Measurements from ENCODE around the gene ANKMY1. TPM values are rescaled to one million over a fixed set of nuclear protein-coding genes. Genes with fewer than 3 reads are reported as not detected.
"Not testable (repeated sequence)": the region's sequence is repeated elsewhere in the genome, so short reads cannot be mapped to it uniquely, and the experiment has no call there.

ANKMY1 gene
- total and polyA plus RNA-seq, 4 donors = 7.8 to 27.5 (median 13.4) TPM

DNA sequence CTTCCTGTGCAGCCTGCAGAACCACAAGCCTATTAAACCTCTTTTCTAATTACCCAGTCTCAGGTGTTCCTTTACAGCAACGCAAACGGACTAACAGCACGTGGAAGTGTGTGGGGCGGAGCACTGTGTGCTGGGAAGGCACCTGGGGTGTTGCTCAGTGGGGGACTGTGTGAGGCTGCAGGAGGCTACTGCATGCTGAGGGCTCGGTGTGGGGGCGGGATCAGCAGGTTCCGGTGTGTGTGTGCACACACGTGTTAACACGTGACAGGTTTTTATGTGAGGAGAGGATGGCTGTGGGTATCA lies 58.9 kb downstream of the ANKMY1 start:
- DNase-seq (ENCODE audit: low read depth in 4 of 6, low spot score in 6 of 6) = no peak
- WGBS (ENCODE audit: insufficient coverage) = 92% methylated on average over 9 of the region's 9 CpGs
- H3K27me3 ChIP-seq (ENCODE audit: control insufficient read depth, insufficient read depth, low read length) = no peaks in the 10 kb centered on the region

DNA sequence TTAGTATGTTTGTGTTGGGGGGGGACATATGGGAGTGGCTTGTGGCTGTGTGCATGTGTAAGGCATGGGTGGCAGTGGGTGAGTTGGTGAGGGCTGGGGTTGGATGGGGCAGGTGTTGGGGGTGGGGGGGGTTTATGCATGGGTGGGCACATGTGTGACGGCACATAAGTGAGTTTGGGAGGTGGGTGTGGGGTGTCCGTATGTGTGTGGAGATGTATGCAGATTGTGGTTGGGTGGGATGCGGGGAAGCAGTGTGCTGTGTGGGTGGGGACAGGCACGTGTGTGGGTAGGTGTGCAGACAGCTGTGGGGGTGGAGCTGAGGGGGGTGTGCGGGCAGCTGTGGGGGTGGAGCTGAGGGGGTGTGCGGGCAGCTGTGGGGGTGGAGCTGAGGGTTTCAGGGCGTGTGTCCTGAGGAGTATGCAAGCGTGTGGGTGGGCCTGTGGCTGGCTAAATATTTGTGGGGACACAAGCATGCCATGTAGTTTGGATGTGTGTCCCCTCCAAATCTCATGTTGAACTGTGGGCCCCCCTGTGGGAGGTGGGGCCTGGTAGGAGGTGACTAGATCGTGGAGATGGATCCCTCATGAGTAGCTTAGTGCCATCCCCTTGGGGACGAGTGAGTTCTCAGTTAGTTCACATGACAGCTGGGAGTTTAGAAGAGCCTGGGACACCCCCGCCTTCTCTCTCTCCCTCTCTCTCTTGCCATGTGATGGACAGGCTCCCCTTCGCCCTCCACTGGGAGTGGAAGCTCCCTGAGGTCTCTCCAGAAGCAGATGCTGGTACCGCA lies 59.4 kb downstream of the ANKMY1 start:
- Histone ChIP-seq H3K27ac (ENCODE audit: low read depth, low read length) (no peak overlapping the region), H3K4me1 (ENCODE audit: control insufficient read depth, insufficient read depth, low read length) (no peaks in the 10 kb centered on the region), H3K27me3 (ENCODE audit: control insufficient read depth, insufficient read depth, low read length) (no peaks in the 10 kb centered on the region), H3K36me3 (ENCODE audit: control insufficient read depth, insufficient read depth, low read length) (peaks cover 44% of the 10 kb centered on the region), H3K4me3 (ENCODE audit: low read depth, low read length) (no peak overlapping the region), H3K9me3 (ENCODE audit: control insufficient read depth, insufficient read depth, low read length) (no peaks in the 10 kb centered on the region)
- DNase-seq (ENCODE audit: low read depth in 4 of 6, low spot score in 6 of 6) = no peak
- 85% methylated on average over 10 of the region's 13 CpGs for WGBS (ENCODE audit: insufficient coverage)

More for the DNA sequence above, 58.9 kb downstream of the ANKMY1 start:
- Histone ChIP-seq H3K9me3 (ENCODE audit: control insufficient read depth, insufficient read depth, low read length) (no peaks in the 10 kb centered on the region), H3K4me1 (ENCODE audit: control insufficient read depth, insufficient read depth, low read length) (no peaks in the 10 kb centered on the region), H3K36me3 (ENCODE audit: control insufficient read depth, insufficient read depth, low read length) (peaks cover 44% of the 10 kb centered on the region), H3K4me3 (ENCODE audit: low read depth, low read length) (no peak overlapping the region), H3K27ac (ENCODE audit: low read depth, low read length) (no peak overlapping the region)

GRCh38 chr2:240497082-240497481 lies 60.7 kb downstream of the ANKMY1 start:
- not testable (repeated sequence) for DNase-seq (ENCODE audit: low read depth in 4 of 6, low spot score in 6 of 6)
- 90% methylated on average over 4 of the region's 7 CpGs for WGBS (ENCODE audit: insufficient coverage)

GRCh38 chr2:240494942-240495341 lies 62.8 kb downstream of the ANKMY1 start:
- WGBS (ENCODE audit: insufficient coverage) = 70% methylated on average over 2 of the region's 11 CpGs
- not testable (repeated sequence) for H3K27me3 ChIP-seq (ENCODE audit: control insufficient read depth, insufficient read depth, low read length); H3K4me3 ChIP-seq (ENCODE audit: low read depth, low read length); DNase-seq (ENCODE audit: low read depth in 4 of 6, low spot score in 6 of 6); H3K9me3 ChIP-seq (ENCODE audit: control insufficient read depth, insufficient read depth, low read length); H3K4me1 ChIP-seq (ENCODE audit: control insufficient read depth, insufficient read depth, low read length); H3K27ac ChIP-seq (ENCODE audit: low read depth, low read length)
- peaks cover 23% of the 10 kb centered on the region for H3K36me3 ChIP-seq (ENCODE audit: control insufficient read depth, insufficient read depth, low read length)

More at GRCh38 chr2:240497082-240497481, 60.7 kb downstream of the ANKMY1 start:
- H3K4me3 ChIP-seq (ENCODE audit: low read depth, low read length); H3K9me3 ChIP-seq (ENCODE audit: control insufficient read depth, insufficient read depth, low read length); H3K27ac ChIP-seq (ENCODE audit: low read depth, low read length); H3K4me1 ChIP-seq (ENCODE audit: control insufficient read depth, insufficient read depth, low read length); H3K27me3 ChIP-seq (ENCODE audit: control insufficient read depth, insufficient read depth, low read length): not testable (repeated sequence)
- H3K36me3 ChIP-seq (ENCODE audit: control insufficient read depth, insufficient read depth, low read length) = peaks cover 39% of the 10 kb centered on the region

GRCh38 chr2:240494194-240494793 lies 63.5 kb downstream of the ANKMY1 start:
- Histone ChIP-seq H3K27ac (ENCODE audit: low read depth, low read length) (no peak overlapping the region), H3K4me3 (ENCODE audit: low read depth, low read length) (no peak overlapping the region)
- no CpG with 5 or more reads among the region's 1 CpG for WGBS (ENCODE audit: insufficient coverage)

DNA sequence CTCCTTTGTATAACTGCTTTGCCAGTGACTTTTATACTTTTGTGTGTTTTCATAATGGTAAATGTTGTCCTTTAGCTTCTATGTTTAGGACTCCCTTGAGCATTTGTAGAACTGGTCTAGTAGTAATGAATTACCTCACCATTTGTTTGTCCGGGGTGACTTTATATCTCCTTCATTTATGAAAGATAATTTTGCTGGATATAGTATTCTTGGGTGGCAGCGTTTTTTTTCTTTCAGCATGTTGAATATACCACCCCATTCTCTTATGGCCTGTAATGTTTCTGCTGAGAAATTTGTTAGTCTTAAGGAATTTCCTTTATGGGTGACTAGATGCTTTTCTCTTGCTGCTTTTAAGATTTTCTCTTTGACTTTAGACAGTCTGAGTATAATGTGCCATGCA lies 66.3 kb downstream of the ANKMY1 start:
- DNase-seq (ENCODE audit: low read depth in 4 of 6, low spot score in 6 of 6) = no peak
- Histone ChIP-seq H3K27ac (ENCODE audit: low read depth, low read length) (no peak overlapping the region), H3K9me3 (ENCODE audit: control insufficient read depth, insufficient read depth, low read length) (peaks cover 2% of the 10 kb centered on the region), H3K36me3 (ENCODE audit: control insufficient read depth, insufficient read depth, low read length) (peaks cover 10% of the 10 kb centered on the region), H3K4me3 (ENCODE audit: low read depth, low read length) (no peak overlapping the region), H3K4me1 (ENCODE audit: control insufficient read depth, insufficient read depth, low read length) (no peaks in the 10 kb centered on the region), H3K27me3 (ENCODE audit: control insufficient read depth, insufficient read depth, low read length) (no peaks in the 10 kb centered on the region)
- WGBS (ENCODE audit: insufficient coverage) = no CpG with 5 or more reads among the region's 2 CpGs

More at GRCh38 chr2:240494194-240494793, 63.5 kb downstream of the ANKMY1 start:
- H3K9me3 ChIP-seq (ENCODE audit: control insufficient read depth, insufficient read depth, low read length) = peaks cover 2% of the 10 kb centered on the region
- DNase-seq (ENCODE audit: low read depth in 4 of 6, low spot score in 6 of 6) = no peak
- H3K4me1 ChIP-seq (ENCODE audit: control insufficient read depth, insufficient read depth, low read length) = no peaks in the 10 kb centered on the region
- no peaks in the 10 kb centered on the region for H3K27me3 ChIP-seq (ENCODE audit: control insufficient read depth, insufficient read depth, low read length)
- H3K36me3 ChIP-seq (ENCODE audit: control insufficient read depth, insufficient read depth, low read length) = peaks cover 16% of the 10 kb centered on the region

DNA sequence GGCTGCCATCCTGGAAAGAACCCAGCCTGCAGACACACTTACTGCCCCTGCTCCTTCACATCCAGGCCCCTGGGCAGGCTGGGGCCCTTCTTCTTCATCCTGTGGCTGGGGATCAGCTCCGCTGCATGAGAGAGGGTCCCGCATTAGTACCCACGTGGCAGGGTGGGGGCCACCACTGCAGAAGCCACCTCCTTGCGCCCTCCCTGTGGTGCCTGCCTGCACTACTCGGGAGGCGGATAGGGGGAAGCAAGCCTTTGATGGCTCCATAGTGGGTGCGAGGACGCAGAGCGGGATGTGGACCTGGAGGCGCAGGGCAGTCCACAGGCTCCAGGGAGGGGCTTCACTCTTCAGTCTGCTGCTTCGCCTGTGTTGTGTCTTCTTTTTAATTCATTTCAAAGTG lies 75.6 kb downstream of the ANKMY1 start:
- Histone ChIP-seq H3K9me3 (ENCODE audit: control insufficient read depth, insufficient read depth, low read length) (no peaks in the 10 kb centered on the region), H3K4me3 (ENCODE audit: low read depth, low read length) (no peak overlapping the region), H3K27me3 (ENCODE audit: control insufficient read depth, insufficient read depth, low read length) (no peaks in the 10 kb centered on the region), H3K27ac (ENCODE audit: low read depth, low read length) (no peak overlapping the region), H3K4me1 (ENCODE audit: control insufficient read depth, insufficient read depth, low read length) (no peaks in the 10 kb centered on the region), H3K36me3 (ENCODE audit: control insufficient read depth, insufficient read depth, low read length) (peaks cover 22% of the 10 kb centered on the region)
- DNase-seq (ENCODE audit: low read depth in 4 of 6, low spot score in 6 of 6) = no peak
- 74% methylated on average over 8 of the region's 11 CpGs for WGBS (ENCODE audit: insufficient coverage)

GRCh38 chr2:240481720-240482119 lies 76.1 kb downstream of the ANKMY1 start:
- H3K27ac ChIP-seq (ENCODE audit: low read depth, low read length) = no peak overlapping the region
- H3K4me3 ChIP-seq (ENCODE audit: low read depth, low read length) = no peak overlapping the region
- WGBS (ENCODE audit: insufficient coverage) = 93% methylated on average over 5 of the region's 5 CpGs
- no peak for DNase-seq (ENCODE audit: low read depth in 4 of 6, low spot score in 6 of 6)
- no peaks in the 10 kb centered on the region for H3K4me1 ChIP-seq (ENCODE audit: control insufficient read depth, insufficient read depth, low read length)
- no peaks in the 10 kb centered on the region for H3K27me3 ChIP-seq (ENCODE audit: control insufficient read depth, insufficient read depth, low read length)
- H3K36me3 ChIP-seq (ENCODE audit: control insufficient read depth, insufficient read depth, low read length) = peaks cover 22% of the 10 kb centered on the region
- no peaks in the 10 kb centered on the region for H3K9me3 ChIP-seq (ENCODE audit: control insufficient read depth, insufficient read depth, low read length)

GRCh38 chr2:240480834-240481623 lies 76.8 kb downstream of the ANKMY1 start:
- no peak for DNase-seq (ENCODE audit: low read depth in 4 of 6, low spot score in 6 of 6)
- WGBS (ENCODE audit: insufficient coverage) = 92% methylated on average over 22 of the region's 25 CpGs

More at GRCh38 chr2:240480834-240481623, 76.8 kb downstream of the ANKMY1 start:
- no peaks in the 10 kb centered on the region for H3K9me3 ChIP-seq (ENCODE audit: control insufficient read depth, insufficient read depth, low read length)
- H3K4me3 ChIP-seq (ENCODE audit: low read depth, low read length) = no peak overlapping the region
- no peak overlapping the region for H3K27ac ChIP-seq (ENCODE audit: low read depth, low read length)
- no peaks in the 10 kb centered on the region for H3K27me3 ChIP-seq (ENCODE audit: control insufficient read depth, insufficient read depth, low read length)
- peaks cover 22% of the 10 kb centered on the region for H3K36me3 ChIP-seq (ENCODE audit: control insufficient read depth, insufficient read depth, low read length)
- no peaks in the 10 kb centered on the region for H3K4me1 ChIP-seq (ENCODE audit: control insufficient read depth, insufficient read depth, low read length)

Data from spinal cord (tissue), 10 donors.